H1 (cell line): Measurements from ENCODE around the gene CDC42SE2.

Experiments used
- CREB1 ChIP-seq: IDR thresholded peaks from 2 replicates; pipeline ENCODE4 v1.6.1; 2012; ENCODE audit warnings: inconsistent platforms
- CTCF ChIP-seq, 3 experiments: IDR thresholded peaks; 1 replicate in 2 of 3; 2 replicates in 1 of 3; pipeline versions ENCODE4 v1.5.1 to v1.6.1; 2011; ENCODE audit warnings: low read length in 3 of 3, mild to moderate bottlenecking in 3 of 3, inconsistent platforms in 2 of 3, low read depth in 1 of 3, moderate library complexity in 1 of 3; ENCODE audit not compliant: insufficient read depth in 1 of 3; ENCODE audit errors: control extremely low read depth in 1 of 3
- GABPA ChIP-seq: IDR thresholded peaks from 2 replicates; pipeline ENCODE4 v1.6.1; 2011; ENCODE audit warnings: mild to moderate bottlenecking, low read length, moderate library complexity, borderline replicate concordance; ENCODE audit not compliant: insufficient read depth
- TAF7 ChIP-seq: optimal IDR thresholded peaks from 2 replicates; pipeline ENCODE3; 2011; ENCODE audit warnings: low read depth, mild to moderate bottlenecking, inconsistent platforms, low read length, moderate library complexity, borderline replicate concordance

- TF ChIP-seq GABPA (no peak), TAF7 (no peak), CTCF (IDR thresholded peaks at IDR 0.05; ENCODE audit: control extremely low read depth in 1 of 3, insufficient read depth in 1 of 3, low read depth in 1 of 3, low read length in 3 of 3) (no peak), CREB1 (no peak)
Measured at GRCh38 chr5:131322926-131323325, 59.1 kb downstream of the CDC42SE2 start.
